ENCODE measurements around the gene CHST9.

GRCh38 chr18:27064673-27065072, 120.4 kb downstream of the CHST9 start:
- TF ChIP-seq RXRA (CRISPR knock-in tag; IDR thresholded peaks at IDR 0.05) (no peak), EZH2 (conservative IDR thresholded peaks at IDR 0.05; ENCODE audit: low read depth, low read length) (no peak), E2F5 (CRISPR knock-in tag; conservative IDR thresholded peaks at IDR 0.05) (no peak), ONECUT2 (CRISPR knock-in tag; IDR thresholded peaks at IDR 0.05) (no peak), RBM39 (IDR thresholded peaks at IDR 0.05; ENCODE audit: low read depth, low read length, poor library complexity, severe bottlenecking) (no peak), GTF2F1 (IDR thresholded peaks at IDR 0.05; ENCODE audit: low read length) (no peak), RBAK (CRISPR knock-in tag; IDR thresholded peaks at IDR 0.05) (no peak), CBFB (CRISPR knock-in tag; IDR thresholded peaks at IDR 0.05) (no peak)
